ENCODE results near the gene CEL.

Gene CEL

DNA sequence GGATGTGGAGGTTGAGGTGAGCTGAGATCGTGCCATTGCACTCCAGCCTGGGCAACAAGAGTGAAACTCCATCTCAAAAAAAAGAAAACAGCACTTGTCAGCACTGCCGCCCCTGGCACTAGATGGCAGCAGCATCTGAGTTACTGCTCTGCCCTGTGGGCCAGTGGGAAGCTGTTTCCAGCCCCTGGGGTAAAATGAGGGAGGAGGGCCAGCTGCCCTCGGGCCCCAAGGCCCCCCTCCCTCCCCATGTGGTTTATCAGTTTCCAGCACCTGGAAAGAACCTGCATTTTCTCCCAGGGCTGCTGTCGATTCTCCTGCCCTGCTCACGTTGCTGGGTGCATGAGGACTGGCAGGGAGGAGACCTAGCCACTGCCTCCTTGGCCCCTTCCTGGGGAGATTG lies 13.2 kb upstream of the CEL start:
- Histone ChIP-seq H3K36me3 (ENCODE audit: insufficient read depth, low read length) (peaks cover 41% of the 10 kb centered on the region), H3K27me3 (ENCODE audit: control insufficient read depth, insufficient read depth, low read length) (no peaks in the 10 kb centered on the region), H3K4me3 (ENCODE audit: low read length) (no peak overlapping the region), H3K4me1 (ENCODE audit: control insufficient read depth, insufficient read depth, low read length) (peaks cover 12% of the 10 kb centered on the region), H3K9me3 (replicated peaks; ENCODE audit: low read length) (no peaks in the 10 kb centered on the region), H3K9ac (ENCODE audit: low read depth, low read length) (no peak overlapping the region), H3K4me2 (ENCODE audit: low read length) (no peak overlapping the region)

GRCh38 chr9:133049043-133049442 lies 12.7 kb upstream of the CEL start:
- peaks cover 12% of the 10 kb centered on the region for H3K4me1 ChIP-seq (ENCODE audit: control insufficient read depth, insufficient read depth, low read length)
- no peaks in the 10 kb centered on the region for H3K27me3 ChIP-seq (ENCODE audit: control insufficient read depth, insufficient read depth, low read length)
- no peak overlapping the region for H3K4me3 ChIP-seq (ENCODE audit: low read length)
- no peak overlapping the region for H3K4me2 ChIP-seq (ENCODE audit: low read length)
- H3K9me3 ChIP-seq (replicated peaks; ENCODE audit: low read length) = no peaks in the 10 kb centered on the region
- H3K36me3 ChIP-seq (ENCODE audit: insufficient read depth, low read length) = peaks cover 40% of the 10 kb centered on the region
- H3K9ac ChIP-seq (ENCODE audit: low read depth, low read length) = no peak overlapping the region

GRCh38 chr9:133050142-133050541 lies 11.6 kb upstream of the CEL start:
- no peaks in the 10 kb centered on the region for H3K27me3 ChIP-seq (ENCODE audit: control insufficient read depth, insufficient read depth, low read length)
- no peak overlapping the region for H3K4me2 ChIP-seq (ENCODE audit: low read length)
- peaks cover 42% of the 10 kb centered on the region for H3K36me3 ChIP-seq (ENCODE audit: insufficient read depth, low read length)
- H3K9ac ChIP-seq (ENCODE audit: low read depth, low read length) = no peak overlapping the region
- peaks cover 23% of the 10 kb centered on the region for H3K4me1 ChIP-seq (ENCODE audit: control insufficient read depth, insufficient read depth, low read length)
- no peak overlapping the region for H3K4me3 ChIP-seq (ENCODE audit: low read length)
- H3K9me3 ChIP-seq (replicated peaks; ENCODE audit: low read length) = no peaks in the 10 kb centered on the region

DNA sequence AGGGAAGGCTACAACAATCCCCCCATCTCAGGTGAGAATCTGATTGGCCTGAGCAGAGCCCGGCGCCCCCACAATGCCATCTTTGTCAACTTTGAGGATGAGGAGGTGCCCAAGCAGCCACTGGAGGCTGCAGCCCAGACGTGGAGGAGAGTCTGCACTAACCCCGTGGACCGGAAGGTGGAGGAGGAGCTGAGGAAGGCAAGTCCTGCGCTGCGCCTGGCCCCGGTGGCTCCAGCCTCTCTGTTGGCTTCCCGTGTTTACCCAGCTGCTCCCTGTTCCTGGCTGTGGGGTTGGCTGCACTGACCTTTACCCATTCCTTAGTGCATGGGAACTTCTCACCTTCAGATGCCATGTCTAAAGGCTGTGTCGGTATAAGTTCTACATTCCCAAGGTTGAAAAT lies 11.0 kb upstream of the CEL start:
- Histone ChIP-seq H3K9me3 (replicated peaks; ENCODE audit: low read length) (no peaks in the 10 kb centered on the region), H3K4me2 (ENCODE audit: low read length) (no peak overlapping the region), H3K4me1 (ENCODE audit: control insufficient read depth, insufficient read depth, low read length) (peaks cover 29% of the 10 kb centered on the region), H3K4me3 (ENCODE audit: low read length) (no peak overlapping the region), H3K36me3 (ENCODE audit: insufficient read depth, low read length) (peaks cover 44% of the 10 kb centered on the region), H3K9ac (ENCODE audit: low read depth, low read length) (peak overlapping the region; percentile 16), H3K27me3 (ENCODE audit: control insufficient read depth, insufficient read depth, low read length) (no peaks in the 10 kb centered on the region)

GRCh38 chr9:133051281-133051900 lies 10.4 kb upstream of the CEL start:
- no peak overlapping the region for H3K4me2 ChIP-seq (ENCODE audit: low read length)
- H3K9me3 ChIP-seq (replicated peaks; ENCODE audit: low read length) = no peaks in the 10 kb centered on the region
- H3K9ac ChIP-seq (ENCODE audit: low read depth, low read length) = no peak overlapping the region
- H3K36me3 ChIP-seq (ENCODE audit: insufficient read depth, low read length) = peaks cover 46% of the 10 kb centered on the region
- no peaks in the 10 kb centered on the region for H3K27me3 ChIP-seq (ENCODE audit: control insufficient read depth, insufficient read depth, low read length)
- no peak overlapping the region for H3K4me3 ChIP-seq (ENCODE audit: low read length)
- peaks cover 35% of the 10 kb centered on the region for H3K4me1 ChIP-seq (ENCODE audit: control insufficient read depth, insufficient read depth, low read length)

DNA sequence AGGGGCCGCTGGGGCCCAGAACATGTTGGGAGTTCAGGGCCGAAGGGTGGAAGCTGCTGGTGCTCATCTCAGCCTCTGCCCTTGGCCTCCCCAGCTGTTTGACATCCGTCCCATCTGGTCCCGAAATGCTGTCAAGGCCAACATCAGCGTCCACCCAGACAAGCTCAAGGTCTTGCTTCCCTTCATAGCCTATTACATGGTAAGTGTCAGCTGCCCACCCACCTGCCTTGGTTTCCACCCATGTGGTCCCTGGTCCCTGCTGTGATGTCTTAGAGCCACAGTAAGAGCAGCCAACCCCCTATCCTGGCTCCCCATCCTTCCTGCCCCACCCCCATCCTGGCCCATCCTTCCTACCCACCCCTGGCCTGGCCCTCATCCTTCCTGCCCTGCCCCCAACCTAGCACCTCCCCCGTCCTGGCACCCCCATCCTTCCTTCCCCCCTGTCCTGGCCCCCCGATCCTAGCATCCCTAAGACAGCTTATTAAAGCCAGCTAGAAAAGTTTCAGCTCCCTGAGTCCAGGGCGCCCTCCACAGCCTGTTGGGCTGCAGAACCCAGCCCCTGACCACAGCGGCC lies 9.7 kb upstream of the CEL start:
- Histone ChIP-seq H3K9me3 (replicated peaks; ENCODE audit: low read length) (no peaks in the 10 kb centered on the region), H3K27me3 (ENCODE audit: control insufficient read depth, insufficient read depth, low read length) (no peaks in the 10 kb centered on the region), H3K4me1 (ENCODE audit: control insufficient read depth, insufficient read depth, low read length) (peaks cover 36% of the 10 kb centered on the region), H3K4me2 (ENCODE audit: low read length) (no peak overlapping the region), H3K36me3 (ENCODE audit: insufficient read depth, low read length) (peaks cover 46% of the 10 kb centered on the region), H3K4me3 (ENCODE audit: low read length) (no peak overlapping the region), H3K9ac (ENCODE audit: low read depth, low read length) (no peak overlapping the region)

- no peaks in the 10 kb centered on the region for H3K27me3 ChIP-seq (ENCODE audit: control insufficient read depth, insufficient read depth, low read length)
- peaks cover 36% of the 10 kb centered on the region for H3K4me1 ChIP-seq (ENCODE audit: control insufficient read depth, insufficient read depth, low read length)
- H3K9me3 ChIP-seq (replicated peaks; ENCODE audit: low read length) = no peaks in the 10 kb centered on the region
- no peak overlapping the region for H3K4me3 ChIP-seq (ENCODE audit: low read length)
- peaks cover 53% of the 10 kb centered on the region for H3K36me3 ChIP-seq (ENCODE audit: insufficient read depth, low read length)
- H3K9ac ChIP-seq (ENCODE audit: low read depth, low read length) = peak overlapping the region; percentile 43
- peak overlapping the region; percentile 53 for H3K4me2 ChIP-seq (ENCODE audit: low read length)
Measured at GRCh38 chr9:133054194-133054890, 7.4 kb upstream of the CEL start.

GRCh38 chr9:133054966-133055365 lies 6.8 kb upstream of the CEL start:
- H3K4me2 ChIP-seq (ENCODE audit: low read length) = peak overlapping the region; percentile 53
- no peaks in the 10 kb centered on the region for H3K9me3 ChIP-seq (replicated peaks; ENCODE audit: low read length)
- no peak overlapping the region for H3K4me3 ChIP-seq (ENCODE audit: low read length)
- peak overlapping the region; percentile 43 for H3K9ac ChIP-seq (ENCODE audit: low read depth, low read length)
- H3K27me3 ChIP-seq (ENCODE audit: control insufficient read depth, insufficient read depth, low read length) = no peaks in the 10 kb centered on the region
- peaks cover 36% of the 10 kb centered on the region for H3K4me1 ChIP-seq (ENCODE audit: control insufficient read depth, insufficient read depth, low read length)
- peaks cover 53% of the 10 kb centered on the region for H3K36me3 ChIP-seq (ENCODE audit: insufficient read depth, low read length)

- Histone ChIP-seq H3K36me3 (ENCODE audit: insufficient read depth, low read length) (peaks cover 51% of the 10 kb centered on the region), H3K9me3 (replicated peaks; ENCODE audit: low read length) (no peaks in the 10 kb centered on the region), H3K9ac (ENCODE audit: low read depth, low read length) (no peak overlapping the region), H3K27me3 (ENCODE audit: control insufficient read depth, insufficient read depth, low read length) (no peaks in the 10 kb centered on the region), H3K4me3 (ENCODE audit: low read length) (no peak overlapping the region), H3K4me1 (ENCODE audit: control insufficient read depth, insufficient read depth, low read length) (peaks cover 28% of the 10 kb centered on the region), H3K4me2 (ENCODE audit: low read length) (no peak overlapping the region)
Measured at GRCh38 chr9:133055788-133056420, 5.9 kb upstream of the CEL start.

DNA sequence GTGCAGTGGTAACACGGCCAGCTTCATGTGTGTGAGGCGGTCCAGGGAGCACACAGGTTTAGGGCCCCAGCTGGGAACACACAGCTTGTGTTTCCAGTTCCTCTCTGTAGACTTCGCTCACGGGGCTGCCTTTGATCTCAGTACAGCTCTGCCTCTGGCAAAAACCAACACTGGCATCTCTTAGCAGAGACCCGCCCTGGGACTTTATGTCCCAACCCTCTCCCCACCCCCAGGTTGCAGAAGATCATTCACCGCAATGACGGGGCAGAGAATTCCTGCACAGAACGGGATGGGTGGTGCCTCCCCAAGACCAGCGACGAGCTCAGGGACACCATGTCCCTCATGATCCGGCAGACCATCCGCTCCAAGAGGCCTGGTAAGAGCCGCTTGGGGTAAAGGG lies 5.2 kb upstream of the CEL start:
- no peak overlapping the region for H3K9ac ChIP-seq (ENCODE audit: low read depth, low read length)
- H3K36me3 ChIP-seq (ENCODE audit: insufficient read depth, low read length) = peaks cover 45% of the 10 kb centered on the region

DNA sequence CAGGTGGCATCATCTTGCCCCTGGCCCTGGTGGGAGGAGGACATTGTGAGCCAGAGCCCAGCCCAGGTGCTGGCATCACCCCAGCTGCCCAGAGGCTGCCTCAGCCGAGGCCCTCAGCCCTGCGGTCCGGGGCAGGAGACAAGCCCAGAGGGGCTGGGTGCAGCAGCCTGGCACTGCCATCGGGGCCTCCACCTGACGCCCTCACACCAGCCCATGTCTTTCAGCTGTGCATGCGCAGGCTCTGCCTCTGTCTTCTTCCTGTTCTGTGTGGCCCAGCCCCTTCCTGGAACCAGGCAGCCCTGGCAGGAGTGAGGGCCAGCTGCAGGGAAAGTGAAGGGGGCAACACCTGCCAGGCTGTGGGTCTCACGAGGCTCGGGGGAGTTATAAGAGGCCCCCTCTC lies 4.8 kb upstream of the CEL start:
- Histone ChIP-seq H3K9me3 (replicated peaks; ENCODE audit: low read length) (no peaks in the 10 kb centered on the region), H3K36me3 (ENCODE audit: insufficient read depth, low read length) (peaks cover 41% of the 10 kb centered on the region), H3K9ac (ENCODE audit: low read depth, low read length) (no peak overlapping the region), H3K4me2 (ENCODE audit: low read length) (no peak overlapping the region), H3K4me3 (ENCODE audit: low read length) (no peak overlapping the region), H3K27me3 (ENCODE audit: control insufficient read depth, insufficient read depth, low read length) (no peaks in the 10 kb centered on the region), H3K4me1 (ENCODE audit: control insufficient read depth, insufficient read depth, low read length) (peaks cover 23% of the 10 kb centered on the region)

More for the DNA sequence above, 5.2 kb upstream of the CEL start:
- Histone ChIP-seq H3K4me1 (ENCODE audit: control insufficient read depth, insufficient read depth, low read length) (peaks cover 23% of the 10 kb centered on the region), H3K27me3 (ENCODE audit: control insufficient read depth, insufficient read depth, low read length) (no peaks in the 10 kb centered on the region), H3K9me3 (replicated peaks; ENCODE audit: low read length) (no peaks in the 10 kb centered on the region), H3K4me2 (ENCODE audit: low read length) (no peak overlapping the region), H3K4me3 (ENCODE audit: low read length) (no peak overlapping the region)

Measured in skeletal muscle satellite cell (primary cell).